Measurements from ENCODE around the gene SH3PXD2A.

Gene SH3PXD2A

DNA sequence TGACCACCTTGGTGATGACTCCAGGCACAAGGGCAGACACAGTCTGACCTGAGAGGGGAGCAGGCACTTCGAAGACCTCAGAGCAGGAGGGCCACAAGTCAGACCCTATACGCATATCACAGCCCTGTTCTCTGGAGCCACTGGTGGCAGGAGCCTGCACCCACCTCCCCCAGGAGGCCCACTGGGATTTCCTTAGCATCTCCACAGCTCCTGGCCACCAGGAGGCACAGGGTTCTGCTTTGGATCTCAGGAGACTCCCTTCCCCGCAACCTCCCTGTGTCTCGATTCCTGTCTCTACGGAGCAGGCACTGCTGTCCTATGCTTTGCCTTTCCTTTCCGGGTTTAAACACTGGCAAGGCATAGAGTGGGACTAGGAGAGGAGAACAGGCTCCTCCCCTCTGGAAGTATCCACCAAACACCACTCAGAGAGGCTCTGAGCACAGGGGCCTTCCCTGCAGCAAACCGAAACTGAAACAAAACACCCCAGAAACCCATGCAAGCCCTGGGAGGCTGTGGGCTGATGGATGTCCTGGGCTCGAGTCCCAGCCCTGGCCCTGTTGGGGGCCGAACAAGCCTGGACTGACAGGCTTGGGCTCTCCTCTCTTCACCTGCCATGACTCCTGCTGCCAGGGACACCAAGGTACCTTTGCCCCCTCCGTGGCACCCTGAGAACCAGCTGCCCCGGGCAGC is 195.6 kb downstream of the SH3PXD2A start:
- DNase-seq: peak; percentile 61

DNA sequence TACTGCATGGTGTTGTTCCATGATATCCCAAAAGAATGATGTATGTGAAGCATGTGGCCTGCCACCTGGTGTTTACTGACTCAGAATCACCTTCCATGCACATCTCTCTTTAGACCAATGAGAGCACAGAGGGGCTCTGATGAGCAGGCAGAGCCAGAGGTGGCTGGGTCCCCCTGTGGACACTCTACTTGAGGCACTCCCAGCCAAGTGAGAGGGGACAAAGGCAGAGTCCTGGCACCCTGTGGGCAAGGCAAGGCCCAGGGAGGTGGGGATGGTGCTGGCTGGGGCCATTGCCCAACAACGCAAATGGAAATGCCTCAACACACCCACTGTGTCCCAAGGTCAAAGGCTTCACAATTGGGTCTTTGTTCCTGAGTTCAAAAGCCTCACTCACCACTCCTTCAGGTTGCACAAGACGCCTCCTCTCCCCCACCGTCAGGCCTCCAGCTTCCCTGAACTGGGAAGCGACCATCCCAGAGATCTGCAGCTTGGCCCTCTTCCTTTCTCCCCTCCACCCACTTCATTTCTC is 197.3 kb downstream of the SH3PXD2A start:
- no peak for DNase-seq

GRCh38 chr10:103657061-103657591 is 198.2 kb downstream of the SH3PXD2A start:
- DNase-seq: no peak

GRCh38 chr10:103654925-103655324 is 200.5 kb downstream of the SH3PXD2A start:
- no peak for DNase-seq

GRCh38 chr10:103653581-103654037 is 201.8 kb downstream of the SH3PXD2A start:
- DNase-seq: no peak

DNA sequence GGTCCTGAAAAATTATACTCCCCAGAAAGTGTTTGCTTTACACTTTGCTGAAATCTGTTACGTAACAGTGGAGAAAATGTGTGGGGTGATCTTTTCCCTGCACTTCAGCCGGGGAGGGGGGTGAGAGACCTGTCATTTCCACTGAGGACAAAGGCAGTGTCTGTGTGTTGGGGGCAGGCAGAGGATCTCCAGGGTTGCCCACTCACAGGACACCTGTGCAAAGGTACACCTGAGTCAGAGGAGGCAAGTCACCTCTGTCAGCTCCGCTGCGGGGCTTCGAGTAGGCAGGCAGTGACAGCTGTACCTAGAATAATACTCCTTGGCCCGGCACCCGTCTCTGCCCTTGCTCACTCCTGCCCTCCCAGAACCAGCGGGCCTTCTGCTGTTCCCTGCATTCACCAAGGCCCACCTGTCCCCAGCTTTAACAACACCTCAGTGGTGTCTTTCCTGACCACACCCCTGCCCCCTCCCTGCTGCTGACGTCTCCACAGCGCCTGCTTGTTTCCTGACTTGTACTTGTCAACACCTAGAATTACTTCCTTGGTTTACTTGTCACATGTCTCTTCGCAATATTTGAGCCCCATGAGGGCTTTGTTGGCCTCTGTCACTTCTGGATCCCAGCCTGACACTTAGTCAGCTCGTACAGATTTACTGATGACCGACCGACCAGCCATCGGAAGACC is 202.6 kb downstream of the SH3PXD2A start:
- DNase-seq: no peak

DNA sequence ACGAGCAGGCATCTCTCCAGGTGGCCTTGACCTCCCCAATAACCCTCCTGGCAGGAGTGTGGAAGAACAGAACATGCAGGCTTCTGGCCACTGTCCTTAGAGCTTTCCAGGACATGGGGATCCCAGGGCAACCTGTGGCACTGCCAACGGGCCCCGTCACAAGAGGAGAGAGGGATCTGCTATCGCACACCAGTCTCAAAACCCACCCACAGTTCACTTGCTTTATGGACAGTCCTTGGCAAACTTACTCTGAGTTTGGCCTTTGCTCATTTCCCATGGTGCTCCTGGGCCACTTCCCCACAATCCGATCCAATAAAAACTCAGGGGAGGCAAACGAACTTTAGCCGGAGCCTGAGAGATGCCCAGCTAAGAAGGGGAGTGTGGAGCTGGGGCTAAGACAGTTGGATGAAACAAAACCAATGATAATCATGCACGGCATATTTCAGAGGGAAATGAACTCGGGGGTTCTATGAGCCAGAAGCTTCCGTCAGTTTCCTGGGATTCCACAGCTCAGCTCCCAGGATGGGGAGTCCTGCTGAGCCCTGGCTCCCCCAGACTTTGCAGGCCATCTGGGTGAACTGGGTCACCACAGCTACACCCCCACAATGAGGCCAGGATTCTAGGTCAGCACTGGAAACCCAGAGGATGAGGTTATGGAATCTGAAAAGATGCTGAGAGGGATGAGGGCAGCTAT is 203.4 kb downstream of the SH3PXD2A start:
- DNase-seq: no peak

- DNase-seq: no peak
Observed at GRCh38 chr10:103651333-103651732, 204.0 kb downstream of the SH3PXD2A start.

DNA sequence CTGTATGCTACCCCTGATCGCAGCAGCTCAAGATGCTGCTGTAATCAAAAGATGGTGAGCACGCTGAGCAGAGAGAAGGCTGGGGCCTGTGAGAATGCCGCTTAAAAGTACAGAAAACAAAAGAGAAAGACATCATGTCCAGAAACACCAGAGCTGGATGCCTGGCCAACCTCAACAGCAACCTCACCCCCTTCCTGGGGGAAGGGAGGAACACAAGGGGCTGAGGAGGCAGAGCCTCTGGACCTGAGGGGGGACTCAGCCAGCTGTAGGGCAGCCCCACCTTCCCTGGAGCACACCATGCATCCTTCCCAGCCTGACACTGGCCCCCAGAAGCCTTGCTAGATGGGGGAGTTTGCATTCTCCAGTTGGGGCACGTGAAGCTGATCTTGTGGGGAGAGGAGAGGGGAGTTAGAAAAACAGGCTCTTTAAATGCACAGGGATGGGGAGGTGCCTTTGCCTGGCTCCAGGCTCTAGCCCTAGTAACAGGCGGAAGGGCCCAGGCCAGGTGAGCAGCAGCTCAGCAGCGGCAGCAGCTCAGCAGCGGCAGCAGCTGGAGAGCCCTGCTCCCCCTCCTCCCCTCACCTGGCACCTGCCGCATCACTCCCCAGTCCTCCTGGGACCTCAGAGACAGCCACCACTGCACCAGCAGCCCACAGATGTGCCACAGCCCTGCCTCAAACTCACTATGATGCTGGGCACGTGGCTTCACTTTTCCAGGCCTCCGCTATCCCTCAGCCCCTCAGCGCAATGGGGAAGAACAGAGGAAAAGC is 205.5 kb downstream of the SH3PXD2A start:
- no peak for DNase-seq

DNA sequence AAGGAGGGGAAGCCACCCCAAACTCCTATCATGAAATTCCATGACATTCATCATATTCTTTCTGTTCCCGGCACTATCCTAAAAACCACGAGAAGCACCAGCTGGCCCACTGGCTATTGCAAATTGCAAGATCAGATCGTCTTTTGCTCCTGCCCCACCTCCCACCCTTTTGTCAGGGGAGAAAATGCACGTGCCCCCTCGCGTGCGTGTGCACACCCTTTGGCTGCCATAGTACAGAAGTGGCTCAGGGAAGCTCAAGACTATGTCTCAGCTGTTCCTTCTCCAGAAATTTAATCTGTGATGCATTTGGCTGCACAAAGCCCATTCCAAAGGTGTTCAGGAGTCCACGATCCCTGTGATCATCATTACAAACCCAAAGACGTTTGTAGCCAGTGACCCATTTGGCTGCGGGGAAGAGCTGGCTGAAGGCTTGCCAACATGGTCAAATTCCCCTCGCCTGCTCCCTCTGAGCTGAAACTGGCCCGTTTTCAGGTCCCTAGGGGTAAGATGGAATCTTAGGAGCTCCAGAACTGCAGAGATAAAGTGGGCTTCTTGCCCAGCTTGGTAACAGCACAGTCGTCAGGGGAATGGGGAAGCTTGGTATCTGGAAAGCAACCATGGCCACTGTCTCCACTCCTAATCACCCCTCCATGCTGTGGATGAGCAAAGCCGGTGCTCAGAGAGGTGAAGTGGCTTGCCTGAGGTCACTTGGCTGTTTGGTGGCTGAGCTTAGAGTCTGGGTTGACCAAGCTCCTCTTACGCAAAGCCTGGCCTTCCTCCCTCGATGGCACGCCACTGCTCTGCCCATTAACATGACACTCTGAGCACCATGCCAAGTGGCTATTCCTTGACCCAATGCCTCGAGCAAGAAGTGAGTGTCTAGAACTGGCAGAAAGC is 206.5 kb downstream of the SH3PXD2A start:
- no peak for DNase-seq

DNA sequence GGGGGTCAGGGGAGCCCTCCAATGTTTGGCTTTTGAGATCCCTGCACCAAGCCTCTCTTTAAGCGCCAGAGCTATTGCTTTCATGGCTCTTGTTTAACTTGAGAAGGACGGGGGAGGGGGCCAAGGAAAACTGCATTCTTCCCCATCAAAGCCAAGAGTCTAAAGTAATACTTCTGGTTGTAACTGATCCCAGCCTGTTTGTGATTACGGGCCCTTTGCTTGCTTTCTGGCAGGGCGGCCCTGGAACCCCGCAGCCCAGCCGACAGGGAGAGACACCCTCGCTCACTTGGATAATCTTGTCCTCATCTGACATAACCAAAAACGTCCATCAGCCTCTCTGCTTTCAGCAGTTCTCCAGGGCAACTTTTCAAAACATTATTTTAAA is 207.1 kb downstream of the SH3PXD2A start:
- DNase-seq: no peak

DNA sequence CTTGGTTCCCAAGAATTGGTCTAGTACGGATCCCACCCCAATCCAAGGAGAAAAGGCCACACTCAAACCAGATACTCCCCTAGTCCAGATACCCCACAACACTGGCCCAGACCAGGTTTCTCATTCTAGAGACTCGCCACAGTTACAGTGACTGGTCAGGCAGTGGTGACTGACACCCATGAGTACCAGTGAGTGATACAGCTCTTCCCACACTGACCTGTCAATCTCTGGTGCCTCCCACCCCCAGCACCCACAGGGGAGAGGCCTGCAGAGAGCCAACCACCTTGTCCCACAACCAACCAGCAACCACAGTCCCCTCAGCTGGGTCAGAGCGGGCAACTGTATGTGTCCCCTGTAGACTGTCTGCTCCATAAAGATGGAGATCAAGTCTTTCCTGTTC is 209.1 kb downstream of the SH3PXD2A start:
- DNase-seq: no peak

DNA sequence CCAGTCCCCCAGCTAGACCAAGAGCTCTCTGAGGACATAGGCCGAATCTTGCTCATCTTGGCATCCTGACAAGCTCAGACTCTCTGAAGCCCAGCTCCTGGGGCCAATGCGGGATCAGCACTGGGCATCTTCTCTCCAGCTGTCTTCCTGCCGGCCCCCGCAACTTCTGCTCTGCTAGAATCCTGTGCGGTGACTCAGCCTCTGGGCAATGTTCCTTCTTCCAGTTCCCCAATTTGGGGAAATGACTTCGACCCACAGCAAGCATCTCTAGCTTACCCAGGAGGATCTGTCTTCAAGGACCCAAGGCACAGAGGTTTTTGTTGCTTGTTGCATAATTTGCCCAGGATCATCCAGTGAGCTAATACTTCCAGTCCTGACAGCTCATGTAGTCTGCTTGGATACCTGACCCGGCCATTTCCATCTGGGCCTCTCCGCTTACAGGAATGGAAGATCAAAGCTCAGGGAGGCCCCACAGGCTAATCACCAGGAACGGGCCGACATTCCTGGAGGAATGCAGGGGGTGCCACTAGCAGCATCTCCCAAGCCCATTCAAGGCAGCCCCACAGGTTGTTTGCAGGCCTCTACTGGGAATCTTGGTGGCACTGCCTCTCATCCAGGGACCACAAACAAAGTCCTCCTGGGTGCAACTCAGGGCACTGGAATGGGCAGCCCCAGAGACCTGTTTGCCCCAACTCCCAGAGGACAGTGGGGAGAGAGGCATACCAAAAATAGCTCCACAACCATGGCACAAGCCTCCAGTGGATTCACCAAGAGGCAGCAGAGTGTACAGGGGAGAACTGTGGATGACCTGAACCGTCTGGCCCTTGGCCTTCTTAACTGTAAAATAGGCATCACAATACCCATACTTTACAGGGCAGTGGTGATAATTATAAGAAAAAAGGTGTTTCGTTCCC is 210.0 kb downstream of the SH3PXD2A start:
- DNase-seq: no peak

DNA sequence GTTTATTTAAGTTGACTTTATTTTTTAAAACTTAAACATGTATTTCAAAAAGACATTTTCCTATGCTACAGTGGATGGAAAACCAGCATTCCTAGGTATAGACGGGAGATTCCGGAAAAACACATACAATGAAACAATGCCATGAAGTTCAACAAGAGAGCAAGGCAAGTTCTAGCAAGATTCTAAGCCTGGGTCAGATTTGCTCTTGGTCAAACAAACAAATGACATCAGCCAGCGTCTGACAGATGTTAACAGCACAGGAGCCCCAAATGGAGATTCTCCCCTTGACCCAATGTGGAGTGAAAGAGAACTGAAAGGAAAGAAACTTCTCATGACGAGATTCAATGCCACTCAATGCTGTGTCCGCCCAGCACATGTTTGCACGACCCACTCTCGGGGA is 212.0 kb downstream of the SH3PXD2A start:
- DNase-seq: no peak

GRCh38 chr10:103641326-103641725 is 214.1 kb downstream of the SH3PXD2A start:
- DNase-seq: no peak

DNA sequence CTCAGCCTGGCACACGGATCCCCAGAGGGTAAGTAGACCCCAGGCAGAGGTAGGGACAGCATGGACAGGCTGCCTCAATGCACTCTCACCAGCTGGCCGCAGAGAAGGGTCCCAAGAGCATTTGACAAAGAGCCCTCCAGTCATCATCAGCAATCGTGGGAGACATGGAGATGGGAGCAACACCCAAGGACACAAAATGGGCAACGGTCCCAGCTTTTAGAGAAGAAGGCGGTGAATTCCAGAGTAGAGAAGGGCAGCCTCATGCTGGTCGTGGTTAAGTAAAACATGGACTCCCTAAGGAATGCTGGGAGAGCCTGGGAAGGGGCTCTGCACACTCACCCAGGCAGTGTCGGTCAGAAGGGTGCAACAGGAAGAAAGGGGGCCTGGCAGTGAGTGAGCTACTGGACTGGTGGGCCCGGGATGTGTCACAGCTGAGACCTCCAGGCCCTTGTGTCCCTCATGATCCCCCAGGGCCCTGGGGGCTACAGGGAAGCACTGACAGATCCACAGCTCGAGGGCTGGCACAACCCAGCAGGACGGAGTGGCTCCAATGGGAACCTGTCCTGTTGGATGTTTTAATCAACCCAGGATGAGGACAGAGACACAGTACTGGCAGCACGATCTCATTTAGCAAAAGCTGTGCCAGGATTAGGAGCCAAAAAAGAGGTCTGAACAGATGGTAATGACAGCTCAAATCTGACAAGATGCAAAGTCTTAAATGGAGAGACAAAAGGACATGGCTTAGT is 214.8 kb downstream of the SH3PXD2A start:
- no peak for DNase-seq

DNA sequence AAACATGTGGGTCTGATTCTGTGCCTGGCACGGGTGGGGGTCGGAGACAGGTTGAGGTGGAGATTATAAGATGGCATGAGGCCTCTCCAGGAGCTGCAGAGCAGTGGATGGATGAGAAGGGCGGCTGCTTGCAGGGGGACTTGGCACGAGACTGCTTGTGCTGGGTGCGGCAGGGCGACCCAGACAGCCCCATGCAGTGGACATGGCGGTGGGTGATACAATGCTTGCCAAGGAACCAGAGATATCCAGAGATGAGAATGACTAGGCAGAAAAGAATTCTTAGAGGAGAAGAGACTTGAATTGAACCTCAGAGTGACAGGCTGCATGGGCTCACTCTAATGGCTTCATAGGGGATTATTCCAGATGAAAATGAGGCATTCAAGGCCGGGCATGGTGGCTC is 216.4 kb downstream of the SH3PXD2A start:
- no peak for DNase-seq

GRCh38 chr10:103637927-103638557 is 217.3 kb downstream of the SH3PXD2A start:
- DNase-seq: no peak

DNA sequence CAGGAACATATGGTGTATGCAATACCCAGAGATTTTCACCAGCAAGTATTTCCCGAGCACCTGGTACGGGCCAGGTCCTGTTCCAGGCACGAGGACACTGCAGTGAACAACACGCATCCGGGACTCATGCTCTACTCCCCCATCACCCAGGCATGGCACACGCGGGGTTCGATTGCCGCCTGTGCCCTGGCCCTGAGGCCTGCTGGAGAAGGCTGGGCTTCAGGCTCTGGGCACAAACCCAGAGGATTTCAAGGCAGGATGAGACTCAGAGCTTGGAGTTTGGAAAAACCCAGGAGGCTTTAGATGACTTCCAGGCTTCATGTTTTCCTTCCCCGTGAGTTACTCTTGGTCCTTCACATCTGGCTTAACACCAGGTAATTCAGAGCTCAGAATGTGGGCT is 218.4 kb downstream of the SH3PXD2A start:
- no peak for DNase-seq

Data from NCI-H1048 (cell line).